Upper lobe of left lung (tissue), 6 donors: Measurements from ENCODE around the gene PPIA. TPM values are rescaled to one million over a fixed set of nuclear protein-coding genes. Genes with fewer than 3 reads are reported as not detected.

Source experiments
- ATAC-seq, 2 donors: fragments of 200-7000 bp; cut with Tn5 transposase; one replicate each; pipeline ENCODE4 v1.9.1; 2022; ENCODE audit warnings: mild to moderate bottlenecking in 2 of 2, moderate library complexity in 2 of 2; ENCODE audit not compliant: low FRiP score in 2 of 2
- DNase-seq, 2 donors: peaks; one replicate each; pipeline ENCODE4 v3.0.0-alpha.2; 2019 to 2020
- H3K27ac ChIP-seq, 4 donors: fragments of 200-600 bp; sonication (generic); one replicate each; pipeline ENCODE4 v1.5.1; 2016 to 2019
- H3K27me3 ChIP-seq, 4 donors: fragments of 200-600 bp; sonication (generic); one replicate each; pipeline ENCODE4 v1.5.1; 2017 to 2019
- H3K36me3 ChIP-seq, 4 donors: fragments of 200-600 bp; sonication (generic); one replicate each; pipeline ENCODE4 v1.5.1; 2016 to 2019
- H3K4me1 ChIP-seq, 4 donors: fragments of 200-600 bp; sonication (generic); one replicate each; pipeline ENCODE4 v1.5.1; 2018 to 2019
- H3K4me3 ChIP-seq, 4 donors: fragments of 200-600 bp; sonication (generic); one replicate each; pipeline ENCODE4 v1.5.1; 2017 to 2019; ENCODE audit warnings: mild to moderate bottlenecking in 2 of 4, moderate library complexity in 1 of 4
- H3K9me3 ChIP-seq, 4 donors: fragments of 200-600 bp; sonication (generic); one replicate each; pipeline ENCODE4 v1.5.1; 2018 to 2019
- EP300 ChIP-seq, 4 donors: sonication (generic); formaldehyde crosslinking; IDR thresholded peaks; one replicate each; pipeline ENCODE4 v1.5.1; 2017; ENCODE audit warnings: antibody characterized with exemption in 4 of 4, control low read depth in 2 of 4
- POLR2A ChIP-seq, 4 donors: fragments of 450-650 bp; IDR thresholded peaks; one replicate each; pipeline ENCODE4 v1.5.1; 2016 to 2017; ENCODE audit warnings: antibody characterized with exemption in 4 of 4, mild to moderate bottlenecking in 2 of 4
- POLR2AphosphoS5 ChIP-seq, 2 donors: sonication (generic); formaldehyde crosslinking; IDR thresholded peaks; one replicate each; pipeline ENCODE4 v1.5.1; 2017; ENCODE audit warnings: antibody characterized with exemption in 2 of 2
- WGBS, 2 donors: methylation state at CpG; one replicate each; pipeline ENCODE4 v1.1.5; 2017 to 2018; 5-methylcytosine and 5-hydroxymethylcytosine counted together
- total RNA-seq, 6 donors: library from RNA; depleted of rRNA in 4 of 6; stranded (reverse); fragments of >200 nt in 4 of 6; gene quantifications; one replicate each; pipeline versions ENCODE4 v1.1.0 to v1.2.1, GENCODE V29; 2016 to 2021
- TF ChIP-seq, protein P1 (sequence below), 6 experiments: fragments of 450-650 bp in 4 of 6; fragments of 200-600 bp in 2 of 6; sonication (generic) in 2 of 6; IDR thresholded peaks; one replicate each; pipeline ENCODE4 v1.5.1; 2016 to 2019; ENCODE audit warnings: antibody characterized with exemption in 6 of 6
- donor health status: DM: no; HTN: no; CAD: no; lungs with moderate emphysema.
- donor health status: DM: no; HTN: yes; CAD: no; lungs with severe emphysema.

PPIA gene
- total RNA-seq, 6 donors from 2014 or later, result 351 to 1,606 (median 1,253) TPM

DNA sequence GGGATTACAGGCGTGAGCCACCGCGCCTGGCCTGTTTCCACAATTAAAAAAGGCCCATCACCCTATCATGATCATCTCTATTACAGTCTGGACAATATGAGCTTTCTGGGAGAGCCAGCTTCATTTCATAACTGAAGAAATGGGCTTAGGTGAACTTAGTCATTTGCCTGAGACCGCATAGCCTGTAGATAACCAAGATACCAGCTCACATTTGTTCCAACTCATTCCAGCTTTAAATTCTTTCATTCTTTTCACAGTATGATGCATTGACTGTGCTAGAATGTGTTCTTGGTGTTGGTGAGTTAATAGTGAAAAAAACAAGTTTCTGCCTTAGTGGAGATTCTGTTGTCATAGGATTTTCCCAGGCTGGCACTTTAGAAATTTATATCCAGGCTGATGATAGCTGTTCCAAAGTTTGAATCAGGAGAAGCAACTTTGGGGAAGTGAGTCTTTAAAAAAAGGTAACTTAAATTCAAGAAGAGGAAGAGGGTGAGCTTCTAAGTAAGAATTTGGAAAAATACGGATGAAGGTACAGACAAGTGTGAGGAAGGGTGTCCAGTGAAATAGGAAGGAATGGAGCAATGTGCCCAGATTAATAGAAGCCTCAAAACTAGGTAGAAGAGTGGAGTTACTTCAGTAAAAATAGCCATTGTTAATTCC, 53.5 kb downstream of the PPIA start:
- no peaks in the 10 kb centered on the region for H3K36me3 ChIP-seq
- WGBS, 2 donors, result 88 to 92% methylated on average over 5 of the region's 5 CpGs
- no peak overlapping the region for H3K4me3 ChIP-seq
- ATAC-seq (no peak), DNase-seq (no peak)
- no peaks in the 10 kb centered on the region for H3K9me3 ChIP-seq
- peaks cover 11 to 27% (median 19%) of the 10 kb centered on the region in 4 donors for H3K4me1 ChIP-seq
- H3K27me3 ChIP-seq, result no peaks in the 10 kb centered on the region
- no peak overlapping the region for H3K27ac ChIP-seq
- TF ChIP-seq EP300 (IDR thresholded peaks at IDR 0.05), result no peak
- TF ChIP-seq, protein P1, sequence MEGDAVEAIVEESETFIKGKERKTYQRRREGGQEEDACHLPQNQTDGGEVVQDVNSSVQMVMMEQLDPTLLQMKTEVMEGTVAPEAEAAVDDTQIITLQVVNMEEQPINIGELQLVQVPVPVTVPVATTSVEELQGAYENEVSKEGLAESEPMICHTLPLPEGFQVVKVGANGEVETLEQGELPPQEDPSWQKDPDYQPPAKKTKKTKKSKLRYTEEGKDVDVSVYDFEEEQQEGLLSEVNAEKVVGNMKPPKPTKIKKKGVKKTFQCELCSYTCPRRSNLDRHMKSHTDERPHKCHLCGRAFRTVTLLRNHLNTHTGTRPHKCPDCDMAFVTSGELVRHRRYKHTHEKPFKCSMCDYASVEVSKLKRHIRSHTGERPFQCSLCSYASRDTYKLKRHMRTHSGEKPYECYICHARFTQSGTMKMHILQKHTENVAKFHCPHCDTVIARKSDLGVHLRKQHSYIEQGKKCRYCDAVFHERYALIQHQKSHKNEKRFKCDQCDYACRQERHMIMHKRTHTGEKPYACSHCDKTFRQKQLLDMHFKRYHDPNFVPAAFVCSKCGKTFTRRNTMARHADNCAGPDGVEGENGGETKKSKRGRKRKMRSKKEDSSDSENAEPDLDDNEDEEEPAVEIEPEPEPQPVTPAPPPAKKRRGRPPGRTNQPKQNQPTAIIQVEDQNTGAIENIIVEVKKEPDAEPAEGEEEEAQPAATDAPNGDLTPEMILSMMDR (IDR thresholded peaks at IDR 0.05), result no peak
- no peak for TF ChIP-seq POLR2A (IDR thresholded peaks at IDR 0.05)
- TF ChIP-seq POLR2AphosphoS5 (IDR thresholded peaks at IDR 0.05), result no peak

DNA sequence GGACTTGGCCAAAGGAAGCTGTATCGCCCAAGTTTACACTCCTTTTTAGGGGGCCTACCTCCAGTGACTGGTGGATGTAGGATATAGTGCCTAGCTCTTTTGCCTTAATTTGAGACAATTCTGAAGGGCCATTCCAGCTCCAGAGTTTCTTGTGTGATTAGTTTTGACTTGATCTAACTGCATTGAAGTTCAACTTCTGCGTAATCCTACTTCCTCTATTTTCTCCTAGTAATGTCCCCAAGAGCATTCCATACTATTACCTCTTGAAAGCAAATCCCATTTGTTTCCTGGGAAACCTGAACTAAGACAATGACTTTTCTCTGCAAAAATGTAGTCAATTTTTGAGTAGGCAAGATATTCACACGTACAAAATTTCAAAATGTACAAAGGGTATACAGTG, 56.1 kb downstream of the PPIA start:
- Histone ChIP-seq H3K27ac (no peak overlapping the region), H3K9me3 (no peaks in the 10 kb centered on the region), H3K4me3 (no peak overlapping the region), H3K4me1 (peaks cover 0 to 15% (median 7%) of the 10 kb centered on the region in 4 donors), H3K36me3 (no peaks in the 10 kb centered on the region), H3K27me3 (no peaks in the 10 kb centered on the region)
- WGBS, 2 donors, result 85 to 87% methylated on average over 3 of the region's 3 CpGs
- no peak for TF ChIP-seq POLR2A (IDR thresholded peaks at IDR 0.05)
- TF ChIP-seq EP300 (IDR thresholded peaks at IDR 0.05), result no peak
- TF ChIP-seq, protein P1 (IDR thresholded peaks at IDR 0.05), result no peak
- no peak for ATAC-seq
- no peak for DNase-seq

Other genes starting within 250 kb of the PPIA start
- gene DDX56, start 222.8 kb upstream of the PPIA start, total RNA-seq, result 100 to 1,000 TPM in 1 of 6 donors, 10 to 100 TPM in 5; 37.6 to 105 (median 57.0) TPM
- 100 to 1,000 TPM in 4 of 6 donors, 10 to 100 TPM in 2; 78.8 to 205 (median 126) TPM for gene TMED4, start 214.4 kb upstream of the PPIA start, total RNA-seq
- gene OGDH, start 190.1 kb upstream of the PPIA start, total RNA-seq, result 100 to 1,000 TPM in 4 of 6 donors, 10 to 100 TPM in 2; 76.1 to 160 (median 134) TPM
- gene ZMIZ2, start 47.8 kb upstream of the PPIA start, total RNA-seq, result 100 to 1,000 TPM in 2 of 6 donors, 10 to 100 TPM in 4; 27.0 to 161 (median 85.7) TPM
- gene H2AZ2, start 51.4 kb downstream of the PPIA start, total RNA-seq, result 100 to 1,000 TPM in 4 of 6 donors, 10 to 100 TPM in 2; 46.1 to 151 (median 133) TPM
- gene PURB, start 88.8 kb downstream of the PPIA start, total RNA-seq, result 10 to 100 TPM; 15.0 to 38.2 (median 21.7) TPM
- gene MYO1G, start 182.3 kb downstream of the PPIA start, total RNA-seq, result 10 to 100 TPM; 19.7 to 51.3 (median 38.0) TPM
- 10 to 100 TPM; 30.9 to 63.9 (median 46.8) TPM for gene CCM2, start 203.5 kb downstream of the PPIA start, total RNA-seq